VCaP (cell line): Measurements from ENCODE around the gene SUSD3.

ENCODE experiments used
- H3K27ac ChIP-seq: fragments of 450-650 bp; 2 replicates; pipeline ENCODE4 v1.5.1; 2017
- TF ChIP-seq, protein P1 (sequence below): fragments of 450-650 bp; conservative IDR thresholded peaks from 2 replicates; pipeline ENCODE4 v1.5.1; 2017; ENCODE audit warnings: mild to moderate bottlenecking, moderate library complexity

SUSD3 gene

DNA sequence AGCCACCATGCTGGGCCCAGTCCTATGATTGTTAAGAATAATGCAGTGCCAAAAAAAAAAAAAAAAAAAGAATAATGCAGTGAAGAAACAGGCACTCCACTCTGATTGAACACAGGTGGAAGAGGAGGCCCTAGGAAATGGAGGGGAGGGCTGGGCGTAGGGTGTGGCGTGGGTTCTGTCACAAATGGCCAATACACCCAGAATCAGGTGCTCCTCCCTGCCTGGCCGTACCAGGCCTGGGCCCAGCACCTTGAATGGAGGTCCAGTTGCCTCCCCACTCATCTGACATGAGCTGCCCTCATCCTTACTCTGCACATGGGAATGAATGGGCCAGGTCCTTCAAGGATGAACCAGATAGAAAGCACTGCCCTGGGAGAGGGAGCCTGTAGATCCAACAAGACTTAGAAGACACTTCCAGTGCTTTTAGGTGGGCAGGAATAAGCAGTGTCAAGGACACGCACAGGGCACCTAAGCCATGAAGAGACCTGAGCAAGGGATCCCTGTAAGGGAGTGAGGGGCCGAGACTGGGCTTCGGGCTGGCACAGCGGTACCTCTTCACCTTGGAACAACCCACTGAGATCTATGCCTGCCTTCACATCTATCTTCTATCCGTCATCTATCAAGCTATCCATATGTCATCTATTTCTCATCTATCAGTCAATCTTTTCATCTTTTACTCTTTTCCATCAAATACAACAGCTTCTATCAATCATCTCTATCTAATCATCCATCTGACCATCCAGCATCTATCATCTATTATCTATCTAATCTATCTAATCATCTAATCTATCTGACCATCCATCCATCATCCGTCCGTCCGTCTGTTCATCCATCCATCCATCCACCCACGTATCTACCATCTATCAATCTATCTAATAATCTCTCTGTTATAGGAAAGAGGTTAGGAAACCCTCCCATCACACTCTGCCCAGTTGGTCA is 59.7 kb downstream of the SUSD3 start:
- no peak overlapping the region for H3K27ac ChIP-seq
- TF ChIP-seq, protein P1, sequence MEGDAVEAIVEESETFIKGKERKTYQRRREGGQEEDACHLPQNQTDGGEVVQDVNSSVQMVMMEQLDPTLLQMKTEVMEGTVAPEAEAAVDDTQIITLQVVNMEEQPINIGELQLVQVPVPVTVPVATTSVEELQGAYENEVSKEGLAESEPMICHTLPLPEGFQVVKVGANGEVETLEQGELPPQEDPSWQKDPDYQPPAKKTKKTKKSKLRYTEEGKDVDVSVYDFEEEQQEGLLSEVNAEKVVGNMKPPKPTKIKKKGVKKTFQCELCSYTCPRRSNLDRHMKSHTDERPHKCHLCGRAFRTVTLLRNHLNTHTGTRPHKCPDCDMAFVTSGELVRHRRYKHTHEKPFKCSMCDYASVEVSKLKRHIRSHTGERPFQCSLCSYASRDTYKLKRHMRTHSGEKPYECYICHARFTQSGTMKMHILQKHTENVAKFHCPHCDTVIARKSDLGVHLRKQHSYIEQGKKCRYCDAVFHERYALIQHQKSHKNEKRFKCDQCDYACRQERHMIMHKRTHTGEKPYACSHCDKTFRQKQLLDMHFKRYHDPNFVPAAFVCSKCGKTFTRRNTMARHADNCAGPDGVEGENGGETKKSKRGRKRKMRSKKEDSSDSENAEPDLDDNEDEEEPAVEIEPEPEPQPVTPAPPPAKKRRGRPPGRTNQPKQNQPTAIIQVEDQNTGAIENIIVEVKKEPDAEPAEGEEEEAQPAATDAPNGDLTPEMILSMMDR: no peak

DNA sequence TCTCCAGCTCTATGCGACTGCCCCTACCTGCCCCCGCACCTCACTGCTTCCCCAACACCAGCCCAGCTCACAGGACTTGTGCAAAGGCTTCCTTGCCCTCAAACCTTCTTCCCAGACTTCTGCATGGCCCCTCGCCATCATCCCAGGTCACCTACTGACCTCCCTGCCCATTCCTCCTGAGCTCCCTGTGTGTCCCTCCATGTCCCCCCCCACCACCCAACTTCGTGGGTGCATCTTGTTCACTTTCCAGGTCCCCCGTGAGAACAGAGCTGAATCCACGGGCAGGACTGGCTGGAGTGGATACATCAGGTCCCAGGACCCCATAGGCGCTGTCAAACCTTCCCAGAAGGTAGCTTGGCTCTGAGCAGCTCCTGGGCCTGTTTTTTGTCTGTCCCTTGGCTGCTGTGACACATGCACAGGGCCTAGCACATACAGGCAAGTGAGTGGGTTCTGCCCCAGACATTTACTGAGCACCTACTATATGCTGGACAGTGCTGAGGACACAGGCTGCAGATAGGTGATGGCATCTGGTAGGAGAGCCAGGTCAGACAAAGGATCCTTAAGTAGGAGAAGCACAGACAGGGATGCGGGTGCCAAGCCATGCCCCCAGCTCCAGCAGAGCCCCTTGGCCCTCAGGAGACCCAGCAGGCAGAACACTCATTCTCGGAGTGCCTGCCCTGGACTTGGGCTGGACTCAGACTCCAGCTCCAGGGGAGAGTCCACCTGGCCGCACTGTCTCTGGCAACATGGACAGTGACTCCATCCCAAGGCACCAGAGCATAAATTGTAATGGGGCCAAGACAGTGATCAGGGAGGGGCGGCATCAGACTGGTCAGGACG is 60.6 kb downstream of the SUSD3 start:
- H3K27ac ChIP-seq: no peak overlapping the region

DNA sequence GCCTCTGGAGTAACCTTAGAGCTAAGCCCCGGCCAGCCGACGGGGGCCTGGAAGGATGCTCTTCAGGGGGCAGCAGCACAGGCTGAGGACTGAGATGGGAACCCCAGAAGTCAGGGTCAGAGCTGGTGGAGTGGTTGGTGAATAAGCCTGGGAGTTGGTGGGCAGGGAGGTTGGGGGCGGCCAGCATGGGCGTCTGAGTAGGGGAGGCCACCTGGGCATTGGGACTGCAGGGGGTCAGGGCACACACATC is 61.1 kb downstream of the SUSD3 start:
- no peak overlapping the region for H3K27ac ChIP-seq
- TF ChIP-seq, protein P1: no peak

More for the DNA sequence above, 60.6 kb downstream of the SUSD3 start:
- TF ChIP-seq, protein P1: no peak

DNA sequence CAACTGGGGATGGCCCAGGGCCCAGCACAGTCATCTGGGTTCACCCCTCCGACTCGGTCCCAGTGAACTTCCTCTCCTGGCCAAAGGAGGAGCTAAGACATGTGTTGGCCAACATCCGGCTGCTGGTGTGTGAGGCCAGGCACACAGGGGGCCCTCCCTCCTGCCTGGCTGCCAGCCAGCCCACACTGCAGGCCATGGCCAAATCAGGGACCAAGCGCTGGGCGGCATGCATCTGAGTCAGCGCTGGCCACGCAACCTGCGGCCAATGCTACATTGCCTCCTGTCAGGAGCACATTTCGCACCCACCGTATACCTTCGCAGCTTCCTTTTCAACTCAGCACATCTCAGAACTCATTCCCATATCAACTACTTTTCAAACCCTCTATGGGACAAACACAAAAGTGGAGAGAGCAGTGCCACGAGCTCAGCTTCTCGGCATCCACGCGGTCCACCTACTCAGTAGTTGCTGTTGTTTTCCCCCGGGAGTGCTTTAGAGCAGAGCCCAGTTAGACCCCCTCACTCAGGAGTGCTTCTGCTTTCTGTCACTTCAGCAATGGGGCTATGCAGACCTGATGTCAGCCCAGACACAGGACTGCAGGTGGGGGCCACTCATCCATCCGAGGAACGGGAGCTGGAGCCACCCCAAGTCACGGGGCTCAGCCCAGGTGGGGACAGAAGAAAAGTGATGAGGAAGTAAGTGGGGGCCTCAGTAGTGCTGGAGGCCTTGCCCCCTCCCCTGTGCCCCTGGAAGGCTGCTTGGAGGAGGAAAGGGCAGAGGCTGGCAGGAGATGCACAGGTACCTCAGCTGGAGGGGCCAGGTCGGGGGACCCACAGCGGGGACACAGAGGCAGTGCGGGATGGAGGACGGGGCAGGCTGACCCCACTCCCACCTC is 61.7 kb downstream of the SUSD3 start:
- H3K27ac ChIP-seq: no peak overlapping the region
- TF ChIP-seq, protein P1: no peak

DNA sequence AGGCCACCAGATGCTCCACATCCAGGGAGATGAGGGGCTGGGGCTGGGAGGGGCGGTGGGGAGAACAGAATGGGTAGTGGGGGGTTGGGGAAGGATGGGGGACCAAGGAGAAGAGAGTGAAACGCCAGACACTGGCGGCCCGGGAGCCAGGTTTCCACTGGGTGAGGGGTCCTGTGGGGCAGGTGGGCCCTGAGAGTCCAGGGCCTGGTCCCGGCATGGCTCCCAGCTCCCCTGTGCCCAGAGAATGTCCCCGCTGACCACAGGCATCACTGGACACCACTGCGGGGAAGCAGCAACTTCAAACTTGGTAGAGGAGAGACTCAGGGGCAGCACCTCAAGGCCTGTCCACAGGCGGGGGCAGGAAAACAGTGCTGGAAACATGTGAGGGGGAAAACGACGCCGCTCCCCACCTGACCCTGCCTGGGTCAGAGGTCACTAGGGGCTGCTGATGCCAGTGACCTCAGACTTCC is 62.4 kb downstream of the SUSD3 start:
- no peak overlapping the region for H3K27ac ChIP-seq
- TF ChIP-seq, protein P1: no peak

DNA sequence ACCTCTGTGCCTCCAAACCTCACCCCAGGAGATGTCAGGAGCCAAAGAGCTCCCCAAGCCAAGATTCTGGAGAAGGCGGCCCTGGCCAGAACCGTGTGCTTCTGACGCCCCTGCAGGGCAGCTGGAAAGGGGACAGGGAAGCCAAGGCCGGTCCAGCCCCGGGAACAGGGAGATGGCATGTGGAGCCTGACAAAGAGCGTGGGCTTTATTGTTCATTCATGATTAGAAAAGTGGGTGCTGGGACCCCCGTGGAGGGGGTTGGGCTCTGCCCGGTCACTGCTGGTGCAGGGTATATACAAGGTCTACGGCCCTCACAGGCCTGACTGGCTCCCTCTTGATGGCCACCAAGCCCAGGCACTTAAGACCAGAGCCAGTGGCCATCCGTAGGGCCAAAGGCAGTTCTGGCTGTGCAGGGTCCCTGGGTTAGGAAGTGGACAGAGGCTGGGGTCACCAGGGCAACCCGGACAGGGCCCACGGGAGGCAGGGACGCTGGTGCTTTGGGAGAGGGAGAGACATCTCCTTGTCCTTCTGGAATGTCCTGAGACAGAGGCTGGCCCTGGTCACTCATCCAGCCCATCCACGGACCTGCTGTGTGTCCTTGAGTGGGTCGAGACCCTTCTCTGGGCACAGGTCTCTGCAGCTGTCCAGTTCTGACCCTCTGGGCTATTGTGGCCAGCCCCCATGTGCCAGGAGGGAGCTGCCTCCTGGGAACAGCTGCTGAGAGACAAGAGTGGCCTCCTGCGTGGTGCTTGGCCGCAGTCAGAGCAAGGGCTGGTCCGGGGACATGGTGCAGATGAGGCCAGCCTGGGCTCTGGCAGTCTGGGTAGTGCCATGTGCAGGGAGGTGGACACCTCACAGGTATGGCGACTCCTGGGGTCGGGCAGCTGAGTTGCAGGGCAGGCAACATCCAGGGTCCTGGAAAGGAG is 63.1 kb downstream of the SUSD3 start:
- TF ChIP-seq, protein P1: no peak
- no peak overlapping the region for H3K27ac ChIP-seq
